Right renal pelvis (tissue), 4 donors: Measurements from ENCODE around the gene CDHR2. TPM values are rescaled to one million over a fixed set of nuclear protein-coding genes. Genes with fewer than 3 reads are reported as not detected.

Experiments
- polyA plus RNA-seq, 4 donors: library from polyadenylated mRNA; unstranded; fragments of 120-200 nt; gene quantifications; one replicate each; pipeline ENCODE4 v1.2.1, GENCODE V29; 2013; ENCODE audit not compliant: insufficient read length in 4 of 4

The CDHR2 gene
- polyA plus RNA-seq, 4 donors = 13.9 to 21.5 (median 18.6) TPM

Other genes starting within 250 kb of the CDHR2 start
- gene KIAA1191, start 187.6 kb upstream of the CDHR2 start, polyA plus RNA-seq = 100 to 1,000 TPM; 151 to 159 (median 153) TPM
- gene ARL10, start 183.9 kb upstream of the CDHR2 start, polyA plus RNA-seq = 10 to 100 TPM; 11.1 to 13.1 (median 12.3) TPM
- gene NOP16, start 160.7 kb upstream of the CDHR2 start, polyA plus RNA-seq = 10 to 100 TPM; 23.5 to 28.9 (median 28.3) TPM
- 100 to 1,000 TPM; 106 to 132 (median 111) TPM for gene HIGD2A, start 160.6 kb upstream of the CDHR2 start, polyA plus RNA-seq
- 10 to 100 TPM; 47.9 to 62.0 (median 52.4) TPM for gene CLTB, start 132.8 kb upstream of the CDHR2 start, polyA plus RNA-seq
- gene FAF2, start 101.0 kb upstream of the CDHR2 start, polyA plus RNA-seq = 10 to 100 TPM; 42.8 to 51.6 (median 50.5) TPM
- gene RNF44, start 11.9 kb upstream of the CDHR2 start, polyA plus RNA-seq = 10 to 100 TPM; 45.5 to 63.2 (median 51.8) TPM
- 1 to 10 TPM; 1.3 to 2.1 (median 1.8) TPM for gene GPRIN1, start 60.8 kb downstream of the CDHR2 start, polyA plus RNA-seq
- gene SNCB, start 81.2 kb downstream of the CDHR2 start, polyA plus RNA-seq = under 1 TPM in 1 of 4 donors, not detected in 3; 0.14 TPM
- under 1 TPM in 1 of 4 donors, not detected in 3; 0.08 TPM for gene EIF4E1B, start 81.3 kb downstream of the CDHR2 start, polyA plus RNA-seq
- 10 to 100 TPM; 31.3 to 36.3 (median 33.7) TPM for gene TSPAN17, start 98.1 kb downstream of the CDHR2 start, polyA plus RNA-seq